GM19438 (cell line): ENCODE data around the gene ENDOU.
A peak's percentile ranks its signal among the peaks of the same experiment; 100 is the strongest.

Source experiments
- ATAC-seq: cut with Tn5 transposase; IDR thresholded peaks from one replicate; pipeline ENCODE4 v1.9.1; 2021; ENCODE audit warnings: low read depth; ENCODE audit not compliant: unreplicated experiment

Gene ENDOU

GRCh38 chr12:47757840-47758583 is 32.7 kb upstream of the ENDOU start:
- no peak for ATAC-seq

GRCh38 chr12:47757364-47757839 is 32.1 kb upstream of the ENDOU start:
- no peak for ATAC-seq

- ATAC-seq, result peak; percentile 73
Measured at GRCh38 chr12:47755655-47756562, 30.6 kb upstream of the ENDOU start.

GRCh38 chr12:47754881-47755280 is 29.6 kb upstream of the ENDOU start:
- ATAC-seq, result peak; percentile 16

- no peak for ATAC-seq
Measured at GRCh38 chr12:47754126-47754525, 28.8 kb upstream of the ENDOU start.

GRCh38 chr12:47753021-47754001 is 28.0 kb upstream of the ENDOU start:
- ATAC-seq, result no peak

GRCh38 chr12:47752552-47752951 is 27.3 kb upstream of the ENDOU start:
- ATAC-seq, result no peak

GRCh38 chr12:47752121-47752520 is 26.8 kb upstream of the ENDOU start:
- ATAC-seq, result no peak

GRCh38 chr12:47751561-47751960 is 26.3 kb upstream of the ENDOU start:
- no peak for ATAC-seq

GRCh38 chr12:47750916-47751470 is 25.7 kb upstream of the ENDOU start:
- ATAC-seq, result no peak

GRCh38 chr12:47750229-47750798 is 25.0 kb upstream of the ENDOU start:
- ATAC-seq, result no peak

- ATAC-seq, result no peak
Measured at GRCh38 chr12:47748899-47749298, 23.6 kb upstream of the ENDOU start.

GRCh38 chr12:47748507-47748828 is 23.2 kb upstream of the ENDOU start:
- no peak for ATAC-seq

GRCh38 chr12:47747596-47748506 is 22.6 kb upstream of the ENDOU start:
- no peak for ATAC-seq

GRCh38 chr12:47747126-47747525 is 21.8 kb upstream of the ENDOU start:
- no peak for ATAC-seq

GRCh38 chr12:47746523-47746922 is 21.2 kb upstream of the ENDOU start:
- ATAC-seq, result no peak

GRCh38 chr12:47746073-47746472 is 20.8 kb upstream of the ENDOU start:
- ATAC-seq, result no peak

GRCh38 chr12:47745485-47746041 is 20.3 kb upstream of the ENDOU start:
- ATAC-seq, result no peak
